A673 (cell line): ENCODE results near the gene SMAD5.

Experiments used
- EZH2 ChIP-seq: fragments of 200-600 bp; sonication (generic); IDR thresholded peaks from 2 replicates; pipeline ENCODE4 v1.6.1; 2017; ENCODE audit warnings: borderline replicate concordance, low read depth, mild to moderate bottlenecking, mixed read lengths, antibody characterized with exemption, low read length; ENCODE audit not compliant: poor library complexity, severe bottlenecking
- TF ChIP-seq, protein P1 (sequence below): fragments of 300-800, 200-600 bp; sonication (generic); conservative IDR thresholded peaks from 2 replicates; pipeline ENCODE4 v1.5.1; 2017; ENCODE audit warnings: low read depth, mild to moderate bottlenecking, antibody characterized with exemption, low read length, moderate library complexity, mixed read lengths

DNA sequence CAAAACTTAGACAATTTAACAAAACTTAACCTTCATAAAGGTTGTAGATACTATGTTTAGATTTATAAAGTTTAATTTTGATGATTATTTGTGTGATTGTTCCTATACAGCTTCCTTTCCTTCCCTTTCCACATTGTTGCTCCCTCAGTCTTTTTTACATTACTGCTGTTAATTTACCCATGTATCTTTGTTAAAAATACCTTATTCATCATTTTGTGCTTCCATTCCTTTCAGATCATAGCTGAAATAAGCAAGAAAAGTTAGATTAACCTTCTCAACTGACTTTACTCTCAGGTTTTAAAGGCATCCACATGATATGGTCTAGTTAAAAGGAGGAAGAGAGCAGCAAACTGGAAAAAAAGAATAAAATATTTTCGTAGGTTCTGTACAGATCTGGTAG lies 2.0 kb downstream of the SMAD5 start:
- TF ChIP-seq, protein P1, sequence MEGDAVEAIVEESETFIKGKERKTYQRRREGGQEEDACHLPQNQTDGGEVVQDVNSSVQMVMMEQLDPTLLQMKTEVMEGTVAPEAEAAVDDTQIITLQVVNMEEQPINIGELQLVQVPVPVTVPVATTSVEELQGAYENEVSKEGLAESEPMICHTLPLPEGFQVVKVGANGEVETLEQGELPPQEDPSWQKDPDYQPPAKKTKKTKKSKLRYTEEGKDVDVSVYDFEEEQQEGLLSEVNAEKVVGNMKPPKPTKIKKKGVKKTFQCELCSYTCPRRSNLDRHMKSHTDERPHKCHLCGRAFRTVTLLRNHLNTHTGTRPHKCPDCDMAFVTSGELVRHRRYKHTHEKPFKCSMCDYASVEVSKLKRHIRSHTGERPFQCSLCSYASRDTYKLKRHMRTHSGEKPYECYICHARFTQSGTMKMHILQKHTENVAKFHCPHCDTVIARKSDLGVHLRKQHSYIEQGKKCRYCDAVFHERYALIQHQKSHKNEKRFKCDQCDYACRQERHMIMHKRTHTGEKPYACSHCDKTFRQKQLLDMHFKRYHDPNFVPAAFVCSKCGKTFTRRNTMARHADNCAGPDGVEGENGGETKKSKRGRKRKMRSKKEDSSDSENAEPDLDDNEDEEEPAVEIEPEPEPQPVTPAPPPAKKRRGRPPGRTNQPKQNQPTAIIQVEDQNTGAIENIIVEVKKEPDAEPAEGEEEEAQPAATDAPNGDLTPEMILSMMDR, result no peak
- TF ChIP-seq EZH2, result no peak
